Peyer's patch (tissue), 4 donors: ENCODE data around the gene DNAL4. TPM values are rescaled to one million over a fixed set of nuclear protein-coding genes. Genes with fewer than 3 reads are reported as not detected.

Experiments
- DNase-seq, 3 donors: peaks; one replicate each; pipeline ENCODE4 v3.0.0-alpha.2; 2017 to 2019
- H3K27ac ChIP-seq, 4 donors: fragments of 200-600 bp; sonication (generic); one replicate each; pipeline ENCODE4 v1.5.1; 2016 to 2019
- H3K27me3 ChIP-seq, 2 donors: fragments of 200-600 bp; sonication (generic); one replicate each; pipeline ENCODE4 v1.5.1; 2019
- H3K36me3 ChIP-seq, 3 donors: fragments of 200-600 bp; sonication (generic); one replicate each; pipeline ENCODE4 v1.5.1; 2016 to 2019
- H3K4me1 ChIP-seq, 4 donors: fragments of 200-600 bp; sonication (generic); one replicate each; pipeline ENCODE4 v1.5.1; 2016 to 2019
- H3K4me3 ChIP-seq, 4 donors: fragments of 200-600 bp; sonication (generic); 1 replicate in 3 of 4; 2 replicates in 1 of 4; pipeline ENCODE4 v1.5.1; 2016 to 2019; ENCODE audit warnings: mild to moderate bottlenecking in 1 of 4
- H3K9me3 ChIP-seq, 4 donors: fragments of 200-600 bp; sonication (generic); one replicate each; pipeline ENCODE4 v1.5.1; 2016 to 2019; ENCODE audit warnings: mild to moderate bottlenecking in 1 of 4
- CTCF ChIP-seq, 6 experiments: fragments of 450-650 bp in 4 of 6; fragments of 200-600 bp in 2 of 6; sonication (generic) in 1 of 6; IDR thresholded peaks; one replicate each; pipeline ENCODE4 v1.5.1; 2017 to 2019; ENCODE audit warnings: antibody characterized with exemption in 6 of 6, mild to moderate bottlenecking in 3 of 6, moderate library complexity in 1 of 6
- POLR2A ChIP-seq, 2 donors: fragments of 450-650 bp; IDR thresholded peaks; one replicate each; pipeline ENCODE4 v1.5.1; 2017; ENCODE audit warnings: antibody characterized with exemption in 2 of 2, mild to moderate bottlenecking in 2 of 2, moderate library complexity in 2 of 2
- total RNA-seq, 4 donors: library from RNA; depleted of rRNA; stranded (reverse); fragments of >200 nt; gene quantifications; one replicate each; pipeline ENCODE4 v1.1.0, GENCODE V29; 2016

Gene DNAL4
- total RNA-seq, 4 donors from 2014 or later = 15.2 to 21.6 (median 16.2) TPM; not detected in 1

GRCh38 chr22:38840129-38840528 is 46.2 kb upstream of the DNAL4 start:
- TF ChIP-seq CTCF (IDR thresholded peaks at IDR 0.05) (no peak), POLR2A (IDR thresholded peaks at IDR 0.05) (no peak)
- no peak overlapping the region for H3K4me3 ChIP-seq
- no peak overlapping the region for H3K27ac ChIP-seq
- H3K4me1 ChIP-seq = peaks cover 0 to 17% (median 9%) of the 10 kb centered on the region in 4 donors
- peaks cover 0 to 16% of the 10 kb centered on the region in 2 donors for H3K27me3 ChIP-seq
- H3K9me3 ChIP-seq = no peaks in the 10 kb centered on the region
- H3K36me3 ChIP-seq = no peaks in the 10 kb centered on the region
- no peak for DNase-seq

GRCh38 chr22:38839686-38840085 is 45.7 kb upstream of the DNAL4 start:
- H3K4me3 ChIP-seq = no peak overlapping the region
- H3K36me3 ChIP-seq = no peaks in the 10 kb centered on the region
- H3K27me3 ChIP-seq = peaks cover 0 to 15% of the 10 kb centered on the region in 2 donors
- no peaks in the 10 kb centered on the region for H3K9me3 ChIP-seq
- no peak overlapping the region for H3K27ac ChIP-seq
- no peak for DNase-seq
- peaks cover 0 to 17% (median 9%) of the 10 kb centered on the region in 4 donors for H3K4me1 ChIP-seq
- TF ChIP-seq CTCF (IDR thresholded peaks at IDR 0.05) (no peak), POLR2A (IDR thresholded peaks at IDR 0.05) (no peak)

GRCh38 chr22:38837414-38837928 is 43.5 kb upstream of the DNAL4 start:
- no peak for DNase-seq
- H3K36me3 ChIP-seq = no peaks in the 10 kb centered on the region
- peaks cover 0 to 2% (median 0%) of the 10 kb centered on the region in 4 donors for H3K4me1 ChIP-seq

GRCh38 chr22:38835888-38836301 is 42.0 kb upstream of the DNAL4 start:
- no peak overlapping the region for H3K4me3 ChIP-seq
- TF ChIP-seq POLR2A (IDR thresholded peaks at IDR 0.05) = no peak
- TF ChIP-seq CTCF (IDR thresholded peaks at IDR 0.05) = no peak
- no peaks in the 10 kb centered on the region for H3K27me3 ChIP-seq
- no peak overlapping the region for H3K27ac ChIP-seq
- no peaks in the 10 kb centered on the region for H3K4me1 ChIP-seq
- H3K9me3 ChIP-seq = no peaks in the 10 kb centered on the region
- DNase-seq = no peak
- no peaks in the 10 kb centered on the region for H3K36me3 ChIP-seq

More at GRCh38 chr22:38837414-38837928, 43.5 kb upstream of the DNAL4 start:
- TF ChIP-seq CTCF (IDR thresholded peaks at IDR 0.05) (no peak), POLR2A (IDR thresholded peaks at IDR 0.05) (no peak)
- H3K9me3 ChIP-seq = no peaks in the 10 kb centered on the region
- H3K27me3 ChIP-seq = peaks cover 0 to 7% of the 10 kb centered on the region in 2 donors
- no peak overlapping the region for H3K27ac ChIP-seq
- no peak overlapping the region for H3K4me3 ChIP-seq

- Histone ChIP-seq H3K27me3 (no peaks in the 10 kb centered on the region), H3K27ac (no peak overlapping the region), H3K36me3 (no peaks in the 10 kb centered on the region), H3K4me3 (no peak overlapping the region), H3K9me3 (no peaks in the 10 kb centered on the region), H3K4me1 (no peaks in the 10 kb centered on the region)
- TF ChIP-seq CTCF (IDR thresholded peaks at IDR 0.05) = no peak
- no peak for DNase-seq
Measured at GRCh38 chr22:38834991-38835390, 41.0 kb upstream of the DNAL4 start.
